NB4 (cell line): ENCODE measurements around the gene NEUROG1.

Experiments used
- CTCF ChIP-seq: IDR thresholded peaks from one replicate; pipeline ENCODE4 v1.5.1; 2012; ENCODE audit warnings: low read depth, low read length
- POLR2A ChIP-seq: IDR thresholded peaks from 2 replicates; pipeline ENCODE4 v1.6.1; 2011; ENCODE audit warnings: mild to moderate bottlenecking; ENCODE audit not compliant: insufficient read length; ENCODE audit errors: extremely low read depth

- TF ChIP-seq CTCF (no peak), POLR2A (no peak)
Measured at GRCh38 chr5:135571066-135571609, 35.4 kb upstream of the NEUROG1 start.
